MM.1S (cell line): ENCODE data around the gene LEP.

ENCODE experiments used
- DNase-seq: peaks from one replicate; pipeline ENCODE4 v3.0.0-alpha.2; 2015
- H2AFZ ChIP-seq: fragments of 300-600 bp; sonication (generic); 2 replicates; pipeline ENCODE4 v1.6.0; 2016; ENCODE audit warnings: antibody characterized with exemption, low read length
- H3F3A ChIP-seq: fragments of 300-600 bp; sonication (generic); 2 replicates; pipeline ENCODE4 v1.6.1; 2016; ENCODE audit warnings: mild to moderate bottlenecking, antibody characterized with exemption, low read length, moderate library complexity, mixed read lengths; ENCODE audit not compliant: insufficient read depth
- H3K27ac ChIP-seq: fragments of 300-600 bp; sonication (generic); 2 replicates; pipeline ENCODE4 v1.5.1; 2016; ENCODE audit warnings: mild to moderate bottlenecking, low read length
- H3K27me3 ChIP-seq: fragments of 300-600 bp; sonication (generic); replicated peaks from 2 replicates; pipeline ENCODE4 v1.6.0; 2016; ENCODE audit warnings: low read length; ENCODE audit not compliant: insufficient read depth
- H3K36me3 ChIP-seq: fragments of 300-600 bp; sonication (generic); replicated peaks from 2 replicates; pipeline ENCODE4 v1.6.1; 2016; ENCODE audit warnings: mild to moderate bottlenecking, low read length, mixed read lengths; ENCODE audit not compliant: insufficient read depth
- H3K4me1 ChIP-seq: fragments of 300-600 bp; sonication (generic); 2 replicates; pipeline ENCODE4 v1.6.1; 2016; ENCODE audit warnings: low read length, mixed read lengths
- H3K4me2 ChIP-seq: fragments of 300-600 bp; sonication (generic); 2 replicates; pipeline ENCODE4 v1.6.0; 2016; ENCODE audit warnings: low read depth, low read length
- H3K4me3 ChIP-seq: fragments of 300-600 bp; sonication (generic); 2 replicates; pipeline ENCODE4 v1.5.1; 2016; ENCODE audit warnings: low read length, mixed read lengths
- H3K79me2 ChIP-seq: fragments of 300-600 bp; sonication (generic); 2 replicates; pipeline ENCODE4 v1.6.1; 2016; ENCODE audit warnings: mixed run types, low read length, mixed read lengths
- H3K9ac ChIP-seq: fragments of 300-600 bp; sonication (generic); 2 replicates; pipeline ENCODE4 v1.6.1; 2016; ENCODE audit warnings: low read length, mixed read lengths
- H3K9me2 ChIP-seq: fragments of 300-600 bp; sonication (generic); replicated peaks from 2 replicates; pipeline ENCODE4 v1.6.1; 2016; ENCODE audit warnings: mild to moderate bottlenecking, low read length, mixed read lengths; ENCODE audit not compliant: insufficient read depth
- H3K9me3 ChIP-seq: fragments of 300-600 bp; sonication (generic); replicated peaks from 2 replicates; pipeline ENCODE4 v1.6.1; 2016; ENCODE audit warnings: mild to moderate bottlenecking, low read length, mixed read lengths; ENCODE audit not compliant: insufficient read depth
- H4K20me1 ChIP-seq: fragments of 300-600 bp; sonication (generic); 2 replicates; pipeline ENCODE4 v1.6.1; 2016; ENCODE audit warnings: mild to moderate bottlenecking, low read length, moderate library complexity, mixed read lengths; ENCODE audit not compliant: insufficient read depth
- EZH2 ChIP-seq: fragments of 300-600 bp; sonication (generic); optimal IDR thresholded peaks from 2 replicates; pipeline ENCODE3; 2017; ENCODE audit warnings: low read depth, mild to moderate bottlenecking, antibody characterized with exemption, low read length, mixed read lengths
- EZH2phosphoT487 ChIP-seq: fragments of 300-600 bp; sonication (generic); IDR thresholded peaks from 2 replicates; pipeline ENCODE4 v1.6.1; 2018; ENCODE audit warnings: antibody characterized with exemption, low read length
- TF ChIP-seq, protein P1 (sequence below): fragments of 300-600 bp; sonication (generic); IDR thresholded peaks from 2 replicates; pipeline ENCODE4 v1.5.1; 2016; ENCODE audit warnings: antibody characterized with exemption, low read length, mixed read lengths

Gene LEP

GRCh38 chr7:128205068-128205467 lies 36.0 kb upstream of the LEP start:
- TF ChIP-seq, protein P1, sequence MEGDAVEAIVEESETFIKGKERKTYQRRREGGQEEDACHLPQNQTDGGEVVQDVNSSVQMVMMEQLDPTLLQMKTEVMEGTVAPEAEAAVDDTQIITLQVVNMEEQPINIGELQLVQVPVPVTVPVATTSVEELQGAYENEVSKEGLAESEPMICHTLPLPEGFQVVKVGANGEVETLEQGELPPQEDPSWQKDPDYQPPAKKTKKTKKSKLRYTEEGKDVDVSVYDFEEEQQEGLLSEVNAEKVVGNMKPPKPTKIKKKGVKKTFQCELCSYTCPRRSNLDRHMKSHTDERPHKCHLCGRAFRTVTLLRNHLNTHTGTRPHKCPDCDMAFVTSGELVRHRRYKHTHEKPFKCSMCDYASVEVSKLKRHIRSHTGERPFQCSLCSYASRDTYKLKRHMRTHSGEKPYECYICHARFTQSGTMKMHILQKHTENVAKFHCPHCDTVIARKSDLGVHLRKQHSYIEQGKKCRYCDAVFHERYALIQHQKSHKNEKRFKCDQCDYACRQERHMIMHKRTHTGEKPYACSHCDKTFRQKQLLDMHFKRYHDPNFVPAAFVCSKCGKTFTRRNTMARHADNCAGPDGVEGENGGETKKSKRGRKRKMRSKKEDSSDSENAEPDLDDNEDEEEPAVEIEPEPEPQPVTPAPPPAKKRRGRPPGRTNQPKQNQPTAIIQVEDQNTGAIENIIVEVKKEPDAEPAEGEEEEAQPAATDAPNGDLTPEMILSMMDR, result no peak
- TF ChIP-seq EZH2 (no peak), EZH2phosphoT487 (no peak)
- Histone ChIP-seq H3K27me3 (peaks cover 11% of the 10 kb centered on the region; the same call in 1 of the 2 replicates), H3K9me3 (no peaks in the 10 kb centered on the region)

GRCh38 chr7:128206017-128206746 lies 34.9 kb upstream of the LEP start:
- Histone ChIP-seq H3K36me3 (no peaks in the 10 kb centered on the region), H3K27me3 (peaks cover 7% of the 10 kb centered on the region; the same call in 1 of the 2 replicates), H3K9ac (no peak overlapping the region)

More at GRCh38 chr7:128205068-128205467, 36.0 kb upstream of the LEP start:
- Histone ChIP-seq H3K9me2 (no peaks in the 10 kb centered on the region), H2AFZ (no peak overlapping the region), H4K20me1 (no peaks in the 10 kb centered on the region), H3K27ac (no peak overlapping the region), H3K4me3 (no peak overlapping the region), H3K79me2 (no peaks in the 10 kb centered on the region), H3K36me3 (no peaks in the 10 kb centered on the region), H3K9ac (no peak overlapping the region), H3K4me2 (no peak overlapping the region), H3K4me1 (no peaks in the 10 kb centered on the region; the same call in 1 of the 2 replicates), H3F3A (no peaks in the 10 kb centered on the region)
- no peak for DNase-seq

DNA sequence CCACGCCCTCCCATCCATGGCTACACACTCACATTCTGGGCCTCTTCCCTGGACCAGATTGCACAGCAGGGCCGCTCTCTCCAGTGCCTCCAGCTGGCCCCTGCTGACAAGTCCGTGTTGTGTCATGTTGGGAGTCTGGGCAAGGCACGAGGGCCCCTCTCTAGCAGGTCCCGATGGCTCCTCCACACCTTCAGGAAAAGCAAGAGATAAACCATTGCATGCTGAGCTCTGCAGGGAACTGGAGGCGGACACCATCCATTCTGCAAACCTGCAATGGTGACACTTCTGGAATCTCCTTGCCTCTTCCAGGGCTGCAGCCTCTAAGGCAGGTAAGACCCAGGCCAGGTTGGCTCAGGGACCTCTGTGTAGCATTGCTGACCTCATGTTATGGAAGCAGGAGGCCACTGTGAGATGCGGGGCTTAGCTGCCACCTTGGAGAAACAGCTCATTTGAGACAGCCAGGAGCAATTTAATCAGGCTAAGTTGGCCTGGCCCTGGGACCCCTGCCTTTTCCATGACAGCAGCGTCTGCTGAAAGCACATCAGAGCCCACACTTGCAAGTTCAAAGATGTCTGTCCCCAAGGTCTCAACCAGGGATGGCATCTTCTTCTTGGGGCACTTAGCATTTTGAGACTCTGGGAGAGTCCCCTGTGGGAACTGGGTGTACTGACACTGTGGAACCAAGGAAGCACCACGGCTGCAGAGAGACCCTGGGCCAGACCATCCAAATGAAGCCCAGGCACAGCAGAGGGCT lies 34.2 kb upstream of the LEP start:
- Histone ChIP-seq H3K36me3 (no peaks in the 10 kb centered on the region), H3K9me3 (no peaks in the 10 kb centered on the region), H3K79me2 (no peaks in the 10 kb centered on the region), H3K27ac (no peak overlapping the region), H3K4me3 (no peak overlapping the region), H4K20me1 (no peaks in the 10 kb centered on the region), H3F3A (no peaks in the 10 kb centered on the region), H3K9ac (no peak overlapping the region), H3K4me2 (no peak overlapping the region), H3K9me2 (no peaks in the 10 kb centered on the region), H3K4me1 (no peaks in the 10 kb centered on the region; the same call in 1 of the 2 replicates), H2AFZ (no peak overlapping the region), H3K27me3 (peaks cover under 1% of the 10 kb centered on the region; the same call in 1 of the 2 replicates)
- no peak for TF ChIP-seq EZH2
- DNase-seq, result no peak

More at GRCh38 chr7:128206017-128206746, 34.9 kb upstream of the LEP start:
- Histone ChIP-seq H3K9me3 (no peaks in the 10 kb centered on the region), H3K79me2 (no peaks in the 10 kb centered on the region), H4K20me1 (no peaks in the 10 kb centered on the region), H3K4me3 (no peak overlapping the region), H3K4me1 (no peaks in the 10 kb centered on the region; the same call in 1 of the 2 replicates), H2AFZ (no peak overlapping the region), H3K9me2 (no peaks in the 10 kb centered on the region), H3K4me2 (no peak overlapping the region), H3F3A (no peaks in the 10 kb centered on the region), H3K27ac (no peak overlapping the region)
- no peak for DNase-seq
- no peak for TF ChIP-seq EZH2phosphoT487
- TF ChIP-seq, protein P1, result no peak
- TF ChIP-seq EZH2, result no peak
